ENCODE data around the gene MANSC4. TPM values are rescaled to one million over a fixed set of nuclear protein-coding genes. Genes with fewer than 3 reads are reported as not detected.

The MANSC4 gene
- total RNA-seq, 2 experiments from 2014 or later: not detected

DNA sequence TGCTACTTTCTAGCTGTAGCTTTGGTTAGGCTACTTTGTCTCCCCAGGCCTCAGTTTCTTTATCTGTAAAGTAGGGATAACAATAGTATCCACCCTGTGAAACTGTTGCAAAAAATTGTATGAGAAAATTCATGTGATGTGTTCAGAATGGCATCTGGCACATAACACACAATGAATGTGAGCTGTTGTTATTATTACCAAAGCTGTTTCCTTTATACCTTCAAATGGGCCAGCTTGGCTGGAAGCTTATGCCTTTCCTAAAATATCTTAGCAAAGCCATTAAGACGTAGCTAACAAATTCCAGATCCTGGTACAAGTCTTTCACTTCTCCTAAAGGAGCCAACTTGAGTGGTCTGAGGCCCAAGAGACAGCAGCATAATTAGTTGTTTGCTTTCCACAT is 25.2 kb upstream of the MANSC4 start:
- POLR2A ChIA-PET: no interaction called here
- CTCF ChIA-PET: interaction anchor here (1.4 kb wide), 1 partner anchor 17 kb away, joined by 6 read pairs; no protein-coding TSS in a partner anchor

DNA sequence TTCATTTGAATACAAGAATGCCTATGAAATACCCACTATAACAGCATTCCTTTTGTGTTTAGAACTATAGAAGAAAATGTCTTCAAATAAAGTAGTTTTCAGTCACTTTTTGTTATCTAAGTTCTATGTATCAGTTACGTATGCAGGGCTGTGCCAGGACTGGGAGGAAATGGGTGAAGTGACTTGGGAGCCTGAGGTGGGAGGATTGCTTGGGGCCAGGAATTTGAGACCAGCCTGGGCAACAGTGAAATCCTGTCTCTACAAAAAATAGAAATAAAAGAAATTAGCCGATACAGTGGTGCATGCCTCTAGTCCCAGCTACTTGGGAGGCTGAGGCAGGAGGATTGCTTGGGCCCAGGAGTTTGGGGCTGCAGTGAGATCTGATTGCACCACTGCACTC is 22.9 kb upstream of the MANSC4 start:
- POLR2A ChIA-PET: interaction anchor here (0.6 to 1.1 kb wide), 3 partner anchors 15 to 107 kb away, joined by 4 to 8 read pairs (median 5); no protein-coding TSS in a partner anchor

DNA sequence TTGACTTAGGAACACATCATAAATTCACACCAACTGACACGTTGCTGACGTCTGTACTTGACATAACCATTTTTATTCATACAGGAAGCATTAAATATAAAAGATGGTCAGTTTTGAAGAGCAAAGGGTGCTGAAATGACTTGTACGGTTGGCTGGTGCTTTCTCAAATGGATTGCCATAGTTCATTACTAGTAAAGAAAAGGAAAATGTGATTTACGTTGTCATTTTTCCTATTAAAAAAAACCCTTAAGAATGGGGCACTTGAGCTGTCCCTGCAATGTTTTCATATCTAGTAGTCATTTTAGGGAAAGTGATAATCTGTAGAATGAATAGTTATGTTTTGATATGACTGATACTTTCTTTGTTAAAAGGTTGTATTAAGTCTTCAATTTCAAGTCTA is 22.5 kb upstream of the MANSC4 start:
- ChIA-PET CTCF (no interaction called here), POLR2A (interaction anchor here (0.6 to 1.1 kb wide), 3 partner anchors 15 to 107 kb away, joined by 4 to 8 read pairs (median 5); no protein-coding TSS in a partner anchor)

More for the DNA sequence above, 22.9 kb upstream of the MANSC4 start:
- CTCF ChIA-PET: no interaction called here

DNA sequence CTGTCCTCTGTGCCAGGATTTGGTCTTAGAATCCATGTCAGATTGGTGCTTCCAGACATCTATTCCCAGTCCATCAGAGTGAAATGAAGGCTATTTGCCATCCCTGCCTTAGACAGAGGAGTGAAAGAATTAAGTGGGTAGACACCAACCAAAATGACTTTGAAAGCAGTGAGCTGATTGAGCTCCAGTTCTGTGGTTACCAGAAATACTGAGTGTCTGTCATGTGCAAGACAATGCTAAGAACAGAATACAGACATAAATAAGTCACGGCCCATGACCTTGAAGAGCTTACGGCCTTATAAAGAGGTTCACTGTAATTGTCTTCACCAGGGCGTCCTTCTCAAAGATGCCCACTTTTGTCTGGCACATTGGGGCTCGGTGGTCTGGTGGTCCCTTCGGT is 21.6 kb upstream of the MANSC4 start:
- ChIA-PET CTCF (no interaction called here), POLR2A (no interaction called here)

DNA sequence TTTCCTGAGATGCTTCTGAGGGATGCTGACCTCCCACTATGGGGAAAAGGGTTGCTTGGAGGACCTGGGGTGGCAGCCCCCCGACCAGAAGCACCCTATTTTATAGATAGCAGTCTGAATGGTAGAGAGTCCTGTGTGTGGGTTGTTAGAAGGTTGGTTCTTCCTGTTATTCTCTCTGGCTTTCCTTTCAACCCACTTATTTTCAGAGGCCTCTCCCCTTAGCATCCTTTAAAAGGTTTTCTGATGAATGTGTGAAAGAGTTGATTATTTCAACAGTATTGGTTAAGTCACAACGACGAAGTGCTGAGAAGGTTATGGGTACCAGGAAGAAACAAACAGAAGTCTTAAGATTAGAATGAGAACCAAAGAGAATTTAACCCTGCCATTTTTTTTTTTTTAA is 20.8 kb upstream of the MANSC4 start:
- ChIA-PET CTCF (interaction anchor here (1.0 kb wide), 1 partner anchor 63 kb away, joined by 3 read pairs; no protein-coding TSS in a partner anchor), POLR2A (no interaction called here)

DNA sequence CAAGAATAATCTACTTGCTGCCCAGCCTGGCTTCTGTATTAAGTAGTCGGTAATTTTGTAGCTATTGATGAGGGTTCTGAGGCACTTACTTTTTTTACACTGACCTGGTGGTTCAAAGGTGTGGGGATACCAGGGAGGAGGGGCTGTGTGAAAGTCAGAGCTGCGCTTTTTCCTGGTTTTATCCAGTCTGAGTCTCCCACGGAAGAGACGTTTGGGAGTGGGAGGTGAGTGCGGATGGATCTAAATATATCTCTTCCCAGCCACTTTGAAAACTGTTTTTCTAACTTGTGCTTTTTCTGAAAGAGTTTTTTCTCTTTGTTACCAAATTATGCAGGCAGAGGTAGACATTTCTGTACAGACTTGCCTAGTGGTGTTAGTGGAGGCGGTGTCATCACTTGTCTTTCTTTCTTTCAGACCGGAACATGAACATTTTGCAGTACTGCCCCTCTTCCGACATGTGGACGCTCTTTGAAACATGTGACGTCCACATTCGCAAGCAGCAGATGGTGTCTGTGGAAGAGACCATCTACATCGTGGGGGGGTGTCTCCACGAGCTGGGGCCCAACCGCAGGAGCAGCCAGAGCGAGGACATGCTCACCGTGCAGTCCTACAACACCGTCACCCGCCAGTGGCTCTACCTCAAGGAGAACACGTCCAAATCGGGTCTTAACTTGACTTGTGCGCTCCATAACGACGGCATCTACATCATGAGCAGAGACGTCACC is 17.4 kb upstream of the MANSC4 start:
- ChIA-PET CTCF (no interaction called here), POLR2A (no interaction called here)

DNA sequence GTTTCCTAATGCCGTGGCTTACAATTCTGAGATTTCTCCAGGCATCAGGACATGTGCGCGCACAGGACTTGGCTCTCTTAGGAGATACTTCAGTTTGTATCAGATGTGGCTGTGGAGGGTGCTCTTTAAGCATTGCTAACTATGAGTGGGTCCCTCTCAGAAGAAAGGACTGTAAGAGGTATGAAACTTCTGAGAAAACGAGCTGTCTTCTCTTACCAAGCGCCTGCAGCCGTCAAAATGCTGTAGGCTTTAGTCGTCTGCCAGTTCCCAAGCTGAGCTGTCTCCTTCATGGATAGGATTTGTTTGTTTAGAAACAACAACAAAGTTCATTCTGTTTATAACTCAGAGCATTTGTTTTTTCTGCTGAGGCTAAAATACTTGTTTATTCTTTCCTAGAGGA is 16.1 kb upstream of the MANSC4 start:
- ChIA-PET CTCF (no interaction called here), POLR2A (no interaction called here)

DNA sequence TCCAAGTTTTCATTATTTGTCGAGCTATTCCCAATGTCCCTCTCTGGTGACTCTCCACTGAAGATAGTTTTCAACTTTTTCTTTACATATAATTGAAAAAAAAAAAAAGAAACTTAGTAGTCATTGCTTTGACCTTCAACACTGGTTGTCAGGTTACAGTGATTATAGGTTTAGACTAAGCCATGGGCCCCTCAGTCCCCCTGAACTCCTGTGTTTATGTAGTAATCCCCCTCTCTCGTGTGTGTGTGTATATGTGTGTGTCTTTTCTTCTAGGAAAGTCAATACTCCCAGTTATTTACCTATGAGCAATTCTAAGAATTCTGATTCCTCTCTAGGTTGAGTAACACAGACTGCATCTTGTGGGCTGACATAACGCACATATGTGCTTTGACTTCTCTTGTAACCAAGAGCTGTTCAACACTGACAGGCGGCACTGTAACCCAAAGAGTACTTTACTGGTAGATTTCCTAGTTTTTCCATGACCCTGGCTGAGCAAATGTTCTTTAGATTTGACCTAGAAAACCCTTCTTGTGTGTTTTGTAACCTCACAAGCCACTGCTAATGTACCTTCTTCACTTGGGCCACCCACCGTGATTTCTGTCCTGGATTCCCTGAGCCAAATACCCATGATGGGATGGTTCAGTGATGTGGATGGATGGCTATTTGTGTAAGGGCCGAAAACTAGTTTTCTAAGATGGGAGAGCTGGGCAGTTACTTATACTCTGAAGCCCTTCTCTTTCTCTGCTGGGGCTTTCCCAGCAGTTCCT is 15.0 kb upstream of the MANSC4 start:
- ChIA-PET CTCF (interaction anchor here (0.6 kb wide), 1 partner anchor 36 kb away, joined by 4 read pairs; no protein-coding TSS in a partner anchor), POLR2A (interaction anchor here (0.6 kb wide), 1 partner anchor 517 kb away, joined by 3 read pairs; no protein-coding TSS in a partner anchor)

DNA sequence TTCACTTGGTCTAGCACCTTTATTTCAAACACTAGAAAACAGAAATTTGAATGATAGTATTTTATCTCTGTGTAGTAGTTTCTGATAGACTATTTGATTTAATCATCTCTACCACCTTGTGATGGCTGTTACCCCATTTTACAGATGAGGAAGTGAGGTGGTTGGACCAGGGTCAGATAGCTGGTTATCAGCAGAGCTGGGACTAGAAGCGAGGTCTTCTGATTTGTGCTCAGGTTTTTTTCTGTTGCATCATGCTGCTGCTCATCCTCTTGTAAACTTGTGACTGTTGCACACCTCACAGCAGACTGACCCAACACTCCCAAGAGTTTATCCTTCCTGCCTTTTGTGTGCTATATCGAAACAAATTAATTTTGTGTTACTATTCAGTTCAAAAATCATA is 10.1 kb upstream of the MANSC4 start:
- ChIA-PET CTCF (no interaction called here), POLR2A (no interaction called here)

DNA sequence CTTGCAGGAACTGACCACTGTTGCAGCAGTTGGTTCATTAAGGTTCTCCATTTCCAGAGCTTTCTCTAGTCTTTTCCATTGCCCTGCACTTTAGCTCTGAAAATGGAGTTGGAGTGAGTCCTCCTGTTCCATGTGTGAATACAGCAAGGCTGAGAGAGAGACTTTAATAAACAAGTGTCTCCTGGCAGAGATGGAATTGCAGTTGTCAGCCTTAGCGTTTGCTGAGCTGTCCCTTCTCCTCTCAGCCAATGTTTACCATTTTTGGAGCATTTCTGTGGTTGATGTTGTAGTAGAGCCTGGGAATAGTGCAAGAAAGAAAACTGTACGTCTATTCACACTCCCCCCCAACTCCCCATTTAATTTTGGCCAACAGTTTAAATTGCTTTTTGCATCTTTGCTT is 7.5 kb upstream of the MANSC4 start:
- CTCF ChIA-PET: interaction anchor here (0.8 to 2.1 kb wide), 2 partner anchors 34 to 55 kb away, joined by 3 to 5 read pairs; no protein-coding TSS in a partner anchor
- POLR2A ChIA-PET: interaction anchor here (0.6 kb wide), 1 partner anchor 15 kb away, joined by 5 read pairs; no protein-coding TSS in a partner anchor

DNA sequence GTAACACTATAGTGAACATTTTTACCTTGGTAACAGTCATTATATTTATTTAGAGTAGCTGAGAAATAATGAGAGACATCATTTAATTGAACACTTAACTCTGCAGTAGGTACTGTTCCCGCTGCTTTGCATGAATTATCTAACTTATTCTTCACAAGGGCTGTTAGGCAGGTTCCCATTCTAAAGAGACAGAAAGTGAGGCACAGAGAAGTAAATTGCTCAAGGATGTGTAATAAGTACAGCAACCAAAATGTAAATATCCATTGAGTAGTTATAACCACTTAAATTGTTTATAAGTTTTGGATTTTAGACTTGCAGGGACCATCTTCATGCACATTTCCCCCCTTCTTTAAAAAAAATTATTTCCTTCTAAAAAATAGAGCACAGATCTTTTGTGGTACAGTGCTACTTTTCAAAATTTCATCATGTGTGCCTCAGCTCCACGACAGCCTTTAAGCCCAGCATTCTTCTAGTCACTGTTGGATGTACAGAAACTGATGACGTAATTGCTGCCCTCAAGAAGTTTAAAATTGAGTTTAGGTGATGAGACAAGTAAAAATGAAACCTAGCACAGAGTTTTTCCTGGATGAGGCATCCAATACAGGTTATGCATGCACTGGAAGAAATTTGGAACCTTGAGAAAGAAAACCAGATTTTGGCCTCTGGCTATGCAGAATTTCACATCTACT is 6.0 kb upstream of the MANSC4 start:
- ChIA-PET POLR2A (interaction anchor here (1.0 kb wide), 1 partner anchor 36 kb away, joined by 3 read pairs; no protein-coding TSS in a partner anchor), CTCF (interaction anchor here (2.1 kb wide), 1 partner anchor 36 kb away, joined by 5 read pairs; no protein-coding TSS in a partner anchor)

DNA sequence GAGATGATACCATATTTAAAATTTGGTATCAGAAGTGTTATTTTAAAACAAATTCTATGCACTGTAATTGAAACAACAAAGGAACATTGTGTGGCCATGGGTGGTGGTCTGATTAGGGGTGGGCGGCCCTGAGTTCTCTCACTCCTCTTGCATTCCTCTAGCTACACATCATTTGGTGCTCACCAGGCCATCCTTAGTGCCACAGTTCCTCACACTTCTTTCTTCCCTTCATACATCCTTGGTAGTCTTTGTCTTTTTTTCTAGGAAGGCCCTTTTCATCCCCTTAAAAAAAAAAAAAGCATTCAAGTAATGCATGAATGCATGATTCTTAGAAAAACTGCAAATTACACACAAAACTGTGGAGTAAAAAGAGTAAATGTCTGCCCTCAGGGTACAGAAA is 2.4 kb upstream of the MANSC4 start:
- POLR2A ChIA-PET: no interaction called here
- CTCF ChIA-PET: no interaction called here

DNA sequence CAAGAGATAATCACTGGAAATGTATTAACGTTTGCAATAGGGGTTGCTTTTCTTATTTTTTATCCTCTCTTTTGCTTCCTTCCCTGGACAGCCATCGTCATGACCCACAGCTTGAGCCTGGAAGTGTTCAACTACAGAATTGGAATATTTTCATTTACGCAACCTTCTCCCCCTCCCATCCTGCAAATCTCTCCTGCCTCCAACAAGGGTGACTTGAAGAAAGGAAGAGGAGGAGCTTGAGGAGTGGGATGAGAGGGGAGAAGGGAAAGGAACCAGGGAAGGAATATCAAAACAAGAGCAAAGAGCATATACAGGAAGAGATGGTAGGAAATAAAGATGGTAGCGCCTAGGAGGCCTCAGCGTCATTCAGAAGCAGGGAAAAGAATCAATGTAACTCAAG is 1.6 kb upstream of the MANSC4 start:
- ChIA-PET POLR2A (no interaction called here), CTCF (no interaction called here)

DNA sequence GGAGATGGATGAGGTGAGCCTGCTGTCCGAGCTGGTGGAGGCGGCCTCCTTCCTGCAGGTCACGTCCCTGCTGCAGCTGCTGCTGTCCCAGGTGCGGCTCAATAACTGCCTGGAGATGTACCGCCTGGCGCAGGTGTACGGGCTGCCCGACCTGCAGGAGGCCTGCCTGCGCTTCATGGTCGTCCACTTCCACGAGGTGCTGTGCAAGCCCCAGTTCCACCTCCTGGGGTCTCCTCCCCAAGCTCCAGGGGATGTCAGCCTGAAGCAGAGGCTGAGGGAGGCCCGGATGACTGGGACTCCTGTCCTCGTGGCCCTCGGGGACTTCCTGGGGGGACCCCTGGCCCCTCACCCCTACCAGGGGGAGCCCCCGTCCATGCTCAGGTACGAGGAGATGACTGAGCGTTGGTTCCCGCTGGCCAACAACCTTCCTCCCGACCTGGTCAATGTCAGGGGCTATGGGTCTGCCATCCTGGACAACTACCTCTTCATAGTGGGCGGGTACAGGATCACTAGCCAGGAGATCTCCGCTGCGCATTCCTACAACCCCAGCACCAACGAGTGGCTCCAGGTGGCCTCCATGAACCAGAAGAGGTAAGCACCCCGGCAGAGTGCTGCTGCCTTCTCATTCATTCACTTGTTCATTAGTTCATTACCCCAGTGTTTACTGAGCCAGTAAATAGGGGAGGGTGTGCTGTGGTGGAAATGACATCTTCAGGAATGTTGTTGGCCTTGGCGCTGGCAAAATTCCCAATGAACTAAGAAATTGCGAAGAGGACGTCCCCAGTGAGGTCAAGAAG is 774 bp upstream of the MANSC4 start:
- POLR2A ChIA-PET: interaction anchor here (2.2 kb wide), 1 partner anchor 41 kb away, joined by 9 read pairs; no protein-coding TSS in a partner anchor

DNA sequence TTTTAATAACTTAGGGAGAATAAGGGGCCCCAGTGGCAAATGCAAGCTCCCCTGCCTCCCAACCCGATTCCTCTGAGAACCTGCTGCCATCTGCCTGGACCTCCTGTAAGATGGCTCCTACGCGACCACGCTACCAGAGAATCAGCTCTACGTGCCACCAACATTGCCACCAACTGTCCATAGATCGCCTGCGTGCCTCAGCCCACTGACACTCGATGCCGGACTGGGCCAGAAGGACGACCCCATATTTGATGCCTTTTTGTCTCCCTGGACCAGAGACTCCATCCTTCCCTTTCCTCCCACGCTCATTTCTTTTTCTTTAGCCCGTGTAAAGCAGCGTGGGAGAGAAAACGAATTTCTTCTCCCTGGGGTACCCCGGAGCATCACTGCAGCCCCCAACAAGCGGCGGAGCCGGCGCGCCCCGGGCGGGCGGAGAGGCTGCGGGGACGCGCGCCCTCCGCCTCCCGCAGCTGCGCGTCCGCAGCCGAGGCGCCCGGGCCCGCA is 568 bp downstream of the MANSC4 start:
- ChIA-PET POLR2A (interaction anchor here (0.9 to 2.2 kb wide), 2 partner anchors 42 to 69 kb away, joined by 3 to 9 read pairs; partner anchors contain the start of gene MRPS35), CTCF (interaction anchor here (0.7 to 2.6 kb wide), 3 partner anchors 9 to 1161 kb away, joined by 3 to 15 read pairs (median 3); no protein-coding TSS in a partner anchor)

More for the DNA sequence above, 774 bp upstream of the MANSC4 start:
- CTCF ChIA-PET: interaction anchor here (1.2 to 2.6 kb wide), 2 partner anchors 10 to 40 kb away, joined by 3 to 15 read pairs; no protein-coding TSS in a partner anchor

DNA sequence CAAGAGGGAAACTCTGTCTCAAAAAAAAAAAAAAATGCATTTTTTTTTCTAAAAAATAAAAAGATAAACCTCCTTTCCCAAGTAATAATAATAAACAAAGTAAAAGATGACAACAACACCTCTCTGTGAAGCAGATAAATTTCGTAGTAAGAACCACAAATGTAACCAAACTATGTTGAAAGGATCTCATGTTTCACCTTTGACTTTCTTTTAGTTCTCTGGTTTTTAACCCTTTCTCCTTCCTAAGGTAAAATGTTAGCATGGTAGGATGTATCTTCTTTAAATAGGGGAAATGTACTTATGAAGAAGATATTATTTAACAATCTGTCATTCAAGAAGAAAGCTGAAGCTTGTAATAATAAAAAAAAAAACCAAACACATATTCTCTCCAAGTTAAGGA is 1.8 kb downstream of the MANSC4 start:
- POLR2A ChIA-PET: interaction anchor here (0.7 kb wide), 1 partner anchor 95 kb away, joined by 3 read pairs; no protein-coding TSS in a partner anchor
- CTCF ChIA-PET: no interaction called here

DNA sequence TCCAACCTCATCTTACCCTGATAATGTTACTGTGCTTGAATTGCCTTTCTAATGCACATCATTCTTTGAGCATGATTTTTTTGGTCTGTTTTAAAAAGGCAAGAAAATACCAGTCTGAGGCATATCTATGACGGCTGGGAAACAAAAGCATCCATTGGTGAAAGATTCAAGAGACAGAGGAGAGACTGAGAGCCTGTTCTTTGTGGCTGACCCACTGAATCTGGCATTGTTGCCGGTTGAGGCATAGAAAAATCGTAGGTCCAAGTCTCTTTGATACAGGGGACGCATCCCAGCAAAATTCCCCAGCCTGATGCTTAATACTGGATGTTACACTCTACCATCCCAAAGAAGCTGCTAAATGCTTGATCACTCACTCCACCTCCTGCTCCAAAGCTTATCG is 2.9 kb downstream of the MANSC4 start:
- ChIA-PET POLR2A (no interaction called here), CTCF (interaction anchor here (1.0 to 1.2 kb wide), 2 partner anchors 17 to 45 kb away, joined by 3 to 4 read pairs; no protein-coding TSS in a partner anchor)

DNA sequence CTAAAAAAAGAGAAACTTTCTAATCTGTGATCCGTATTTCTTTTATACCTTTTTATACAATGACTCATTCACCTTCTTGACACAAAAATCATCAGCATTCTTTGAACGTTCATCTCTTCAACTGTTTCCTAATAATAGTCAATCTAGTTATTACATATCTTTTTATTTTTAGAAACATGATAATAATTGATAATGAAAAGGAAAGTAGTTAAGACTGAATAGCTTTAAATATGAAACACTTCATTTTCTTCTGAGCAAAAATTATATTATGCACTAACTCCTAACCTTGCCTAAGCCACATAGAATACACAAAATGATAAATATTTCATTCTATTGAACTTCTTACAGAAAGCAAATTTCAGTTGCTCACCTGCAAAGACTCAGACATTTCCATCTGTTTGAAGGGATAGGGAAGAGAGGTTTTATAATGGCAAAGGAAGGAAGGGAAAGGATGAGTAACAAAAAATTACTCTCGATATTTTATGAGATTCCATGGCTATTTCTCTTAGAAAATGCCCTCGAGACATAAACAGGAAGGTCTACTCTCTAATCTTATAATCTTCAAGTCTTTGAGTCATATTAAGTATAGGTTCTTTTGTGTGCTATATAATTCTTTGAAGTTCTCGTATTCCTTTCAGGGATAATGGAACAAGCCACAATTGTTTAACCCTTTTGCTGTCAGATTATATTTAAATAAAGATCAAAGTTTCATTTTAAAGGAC is 7.5 kb downstream of the MANSC4 start:
- ChIA-PET POLR2A (interaction anchor here (0.6 kb wide), 1 partner anchor 379 kb away, joined by 4 read pairs; no protein-coding TSS in a partner anchor), CTCF (no interaction called here)

All from activated CD8-positive, alpha-beta memory T cell treated with anti-CD3 and anti-CD28 coated beads for 36 hours (primary cell).